Epithelial cell of esophagus (primary cell): ENCODE measurements around the gene ARPC2.

Experiments
- DNase-seq: peaks from one replicate; pipeline ENCODE4 v3.0.0; 2010; ENCODE audit warnings: low read depth
- H3K4me3 ChIP-seq: 2 replicates; pipeline ENCODE4 v1.5.1; 2011; ENCODE audit warnings: mild to moderate bottlenecking, low read length, control low read depth
- CTCF ChIP-seq: IDR thresholded peaks from 2 replicates; pipeline ENCODE4 v1.5.1; 2011; ENCODE audit warnings: low read depth, mild to moderate bottlenecking, low read length, control low read depth, inconsistent platforms; ENCODE audit not compliant: insufficient read depth; ENCODE audit errors: missing control alignments

Gene ARPC2

DNA sequence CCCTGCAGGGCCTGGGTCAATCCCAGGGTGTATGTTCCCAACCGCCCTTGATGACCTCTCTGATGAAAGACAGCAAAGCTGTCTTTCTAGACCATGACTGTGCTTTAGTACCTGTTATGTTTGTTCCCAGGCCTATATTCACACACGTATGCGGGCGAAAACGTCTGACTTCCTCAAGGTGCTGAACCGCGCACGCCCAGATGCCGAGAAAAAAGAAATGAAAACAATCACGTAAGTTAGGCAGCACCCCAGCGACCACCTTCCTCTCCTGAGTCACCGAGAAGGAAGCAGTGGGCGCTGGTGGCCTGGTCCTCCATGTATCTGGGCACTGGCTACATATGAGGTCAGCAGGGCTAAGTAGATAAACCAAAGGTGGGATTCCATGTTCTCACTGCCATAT lies 32.7 kb downstream of the ARPC2 start:
- no peak for DNase-seq
- TF ChIP-seq CTCF, result no peak

DNA sequence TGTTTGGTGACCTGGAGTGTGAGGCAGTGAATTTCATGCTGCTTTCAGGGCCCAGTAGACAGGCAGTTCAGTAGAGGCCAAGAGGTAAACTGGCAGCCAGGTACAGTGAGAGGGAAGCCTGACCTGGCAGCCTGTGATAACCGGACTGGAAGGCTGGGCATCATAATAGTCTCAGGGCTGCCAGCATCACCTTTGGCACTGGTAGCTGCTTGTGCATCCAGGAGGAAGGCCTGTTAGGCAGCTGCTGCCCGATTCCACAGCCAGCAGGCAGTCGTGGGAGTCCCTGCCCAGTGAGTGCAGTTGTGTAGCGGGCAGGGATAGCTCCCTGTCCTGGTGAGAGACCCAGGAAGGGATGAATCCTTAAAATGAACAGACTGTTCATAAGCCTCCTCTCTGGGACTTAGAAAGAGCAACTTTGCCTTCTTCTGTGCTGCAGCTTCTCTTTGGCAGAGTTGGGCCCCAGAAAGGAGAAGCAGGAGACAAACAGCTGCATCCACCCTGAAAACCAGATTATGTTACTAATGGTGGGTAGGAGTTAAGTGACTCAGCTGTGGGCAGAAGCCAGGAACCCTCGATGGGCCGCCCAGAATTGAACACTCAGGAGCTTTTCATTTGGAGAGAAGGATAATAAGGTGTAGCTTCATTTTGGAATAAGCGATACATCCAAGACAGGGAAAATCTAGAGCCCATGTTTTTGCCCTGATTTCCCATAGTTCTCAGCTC lies 35.7 kb downstream of the ARPC2 start:
- no peak for TF ChIP-seq CTCF
- no peak overlapping the region for H3K4me3 ChIP-seq
- DNase-seq, result no peak

More for the DNA sequence above, 32.7 kb downstream of the ARPC2 start:
- H3K4me3 ChIP-seq, result no peak overlapping the region

- DNase-seq, result no peak
- TF ChIP-seq CTCF, result no peak
Observed at GRCh38 chr2:218253232-218253625, 36.2 kb downstream of the ARPC2 start.

GRCh38 chr2:218255446-218255845 lies 38.5 kb downstream of the ARPC2 start:
- no peak for TF ChIP-seq CTCF
- H3K4me3 ChIP-seq, result no peak overlapping the region
- DNase-seq, result peak; percentile 39

More at GRCh38 chr2:218253232-218253625, 36.2 kb downstream of the ARPC2 start:
- no peak overlapping the region for H3K4me3 ChIP-seq

DNA sequence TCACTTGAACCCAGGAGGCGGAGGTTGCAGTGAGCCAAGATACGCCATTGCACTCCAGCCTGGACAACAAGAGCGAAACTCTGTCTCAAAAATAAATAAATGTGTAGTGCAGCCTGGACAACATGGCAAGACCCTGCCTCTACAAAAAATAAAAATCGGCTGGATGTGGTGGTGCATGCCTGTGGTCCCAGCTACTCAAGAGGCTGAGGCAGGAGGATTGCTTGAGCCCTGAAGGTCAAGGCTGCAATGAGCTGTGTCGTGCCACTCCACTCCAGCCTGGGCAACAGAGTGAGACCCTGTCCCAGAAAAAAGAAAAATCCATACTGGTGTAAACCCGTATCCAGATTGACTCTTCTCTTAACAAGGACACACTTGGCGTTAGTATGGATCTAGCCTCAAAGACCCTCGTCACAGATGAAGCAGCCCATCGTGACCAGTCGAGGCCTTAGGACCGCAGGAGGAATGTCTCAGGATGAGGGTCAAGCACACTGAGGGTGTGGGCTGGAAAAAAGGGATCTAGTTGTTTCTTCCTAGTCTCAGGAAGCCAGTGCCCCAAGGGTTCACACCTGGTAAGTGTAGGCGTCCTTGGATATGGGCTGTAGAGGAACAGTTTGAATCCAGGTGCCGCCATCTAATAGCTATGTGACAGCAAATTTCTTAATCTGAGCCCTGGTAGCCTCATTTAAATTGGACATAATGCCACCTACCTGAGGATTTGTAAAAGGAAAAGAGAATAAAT lies 39.8 kb downstream of the ARPC2 start:
- TF ChIP-seq CTCF, result no peak
- no peak overlapping the region for H3K4me3 ChIP-seq
- DNase-seq, result no peak

DNA sequence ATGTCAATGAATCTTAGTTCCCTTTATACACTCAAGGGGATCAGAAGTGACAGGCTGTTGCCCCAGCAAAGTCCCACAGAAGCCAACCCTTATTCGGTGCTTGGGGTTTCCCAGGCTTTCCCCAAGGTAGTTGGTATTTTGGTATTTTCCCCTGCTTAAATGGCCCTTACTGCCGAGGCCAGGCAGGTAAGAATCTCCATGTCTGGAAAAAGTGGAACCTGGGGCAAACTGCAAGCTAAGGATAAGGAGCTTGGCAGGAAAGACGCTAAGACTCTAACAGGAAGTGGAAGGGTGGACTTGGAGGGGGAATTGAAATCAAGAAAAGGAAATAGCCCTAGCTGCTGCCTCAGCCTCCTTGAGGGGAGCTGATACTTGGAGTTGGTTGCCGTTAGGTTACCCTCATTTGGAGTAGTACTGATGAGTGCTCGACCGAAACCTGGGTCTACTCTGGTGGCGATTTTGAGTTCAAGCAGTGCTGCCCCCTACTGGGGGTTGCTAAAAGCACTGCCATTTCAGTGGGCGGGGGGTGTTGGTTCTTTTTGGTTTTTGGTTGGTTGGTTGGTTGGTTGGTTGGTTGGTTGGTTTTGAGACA lies 40.5 kb downstream of the ARPC2 start:
- DNase-seq, result peak; percentile 56
- TF ChIP-seq CTCF, result peak; percentile 60
- H3K4me3 ChIP-seq, result no peak overlapping the region
